Neural progenitor cell (in vitro differentiated cells): ENCODE measurements around the gene F2RL3.
"Not testable (repeated sequence)": the region's sequence is repeated elsewhere in the genome, so short reads cannot be mapped to it uniquely, and the experiment has no call there.

ENCODE experiments used
- CTCF ChIP-seq: fragments of 200-600 bp; sonication (generic); IDR thresholded peaks from 2 replicates; pipeline ENCODE4 v1.5.1; 2017; ENCODE audit warnings: antibody characterized with exemption, mild to moderate bottlenecking
- EZH2 ChIP-seq: fragments of 200-600 bp; sonication (generic); IDR thresholded peaks from 2 replicates; pipeline ENCODE4 v1.6.1; 2017; ENCODE audit warnings: antibody characterized with exemption, mild to moderate bottlenecking, moderate library complexity
- EZH2phosphoT487 ChIP-seq: fragments of 200-600 bp; sonication (generic); IDR thresholded peaks from 2 replicates; pipeline ENCODE4 v1.6.1; 2017; ENCODE audit warnings: antibody characterized with exemption

DNA sequence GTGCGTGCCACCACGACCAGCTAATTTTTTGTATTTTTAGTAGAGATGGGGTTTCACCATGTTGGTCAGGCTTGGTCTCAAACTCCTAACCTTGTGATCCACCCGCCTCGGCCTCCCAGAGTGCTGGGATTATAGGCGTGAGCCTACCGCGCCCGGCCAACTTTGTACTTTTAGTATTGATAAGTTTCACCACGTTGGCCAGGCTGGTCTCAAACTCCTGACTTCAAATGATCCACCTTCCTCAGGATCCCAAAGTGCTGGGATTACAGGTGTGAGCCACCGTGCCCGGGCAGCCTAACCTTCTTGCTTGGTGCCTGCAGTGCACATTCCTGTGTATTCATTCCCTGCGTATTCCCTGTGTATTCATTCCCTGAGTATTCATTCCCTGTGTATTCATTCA lies 49.0 kb downstream of the F2RL3 start:
- not testable (repeated sequence) for TF ChIP-seq CTCF, EZH2, EZH2phosphoT487
